ENCODE data around the gene SOCS4. TPM values are rescaled to one million over a fixed set of nuclear protein-coding genes. Genes with fewer than 3 reads are reported as not detected.
"Not testable (repeated sequence)": the region's sequence is repeated elsewhere in the genome, so short reads cannot be mapped to it uniquely, and the experiment has no call there.

SOCS4 gene
- polyA plus RNA-seq, 3 donors = 2.0 to 10.9 (median 5.9) TPM

DNA sequence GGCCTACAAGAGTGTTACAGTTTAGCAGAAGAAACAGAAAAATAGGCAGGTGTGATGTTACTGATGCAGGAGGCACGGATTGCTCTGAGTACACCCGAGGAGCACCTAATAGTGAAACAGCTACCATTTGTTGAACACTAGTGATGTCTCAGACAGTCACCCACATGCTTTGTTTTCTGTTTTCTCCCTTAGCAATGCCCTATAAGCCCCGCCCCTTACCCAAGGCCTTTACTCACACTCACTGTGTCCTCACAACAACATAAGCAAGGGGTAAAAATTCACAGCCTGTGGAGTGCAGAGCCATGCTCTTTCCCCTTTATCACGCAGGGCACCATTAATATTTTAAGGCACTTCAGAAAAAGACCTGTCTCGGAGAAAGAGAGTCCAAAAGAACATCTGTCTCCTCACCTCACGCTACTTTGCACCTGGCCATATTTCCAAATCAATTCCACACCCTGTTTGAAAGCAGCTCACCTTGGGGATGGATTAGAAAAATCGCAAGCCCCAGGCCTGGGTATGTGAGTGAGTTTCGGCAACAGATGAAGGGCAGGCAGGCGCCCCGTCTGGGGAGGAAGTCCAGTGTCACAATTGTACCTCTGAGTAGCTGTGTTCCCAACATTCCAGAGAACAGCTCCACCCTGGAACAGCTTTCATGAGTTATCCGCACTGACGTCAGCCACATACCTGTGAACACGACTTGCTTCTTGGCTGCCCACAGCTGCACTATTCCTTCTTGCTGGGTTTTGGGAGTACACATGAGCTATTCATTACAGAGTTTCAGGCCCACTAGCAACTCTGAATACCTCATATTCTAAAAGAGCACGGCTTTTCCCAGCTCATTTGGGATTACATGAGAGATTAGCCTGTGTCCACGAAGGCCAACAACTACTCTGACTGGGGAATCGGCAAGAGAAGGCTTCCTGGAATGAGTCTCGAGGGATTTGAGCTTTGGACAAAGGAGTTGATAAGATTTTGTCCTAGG lies 50.4 kb downstream of the SOCS4 start:
- WGBS, 3 donors = 64 to 83% (median 80%) methylated on average over 17 of the region's 17 CpGs
- H3K27ac ChIP-seq (ENCODE audit: low read depth, low read length) = no peak overlapping the region

DNA sequence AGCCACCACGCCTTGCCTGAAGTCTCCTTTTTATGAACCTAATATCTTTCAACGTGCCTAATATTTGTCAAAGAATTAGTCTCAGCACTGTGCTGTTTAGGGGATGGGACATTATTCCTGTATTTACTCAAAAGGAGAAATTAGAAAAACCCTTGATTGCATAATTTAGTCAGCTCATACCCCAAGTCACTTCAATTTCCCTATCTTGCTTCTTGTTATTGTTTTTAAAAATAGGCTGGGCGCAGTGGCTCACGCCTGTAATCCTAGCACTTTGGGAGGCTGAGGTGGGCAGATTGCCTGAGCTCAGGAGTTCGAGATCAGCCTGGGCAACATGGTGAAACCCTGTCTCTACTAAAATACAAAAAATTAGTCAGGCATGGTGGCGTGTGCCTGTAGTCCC lies 52.9 kb downstream of the SOCS4 start:
- WGBS, 3 donors = 75 to 88% (median 83%) methylated on average over 6 of the region's 6 CpGs
- not testable (repeated sequence) for H3K27ac ChIP-seq (ENCODE audit: low read depth, low read length)

GRCh38 chr14:55084401-55085059 lies 57.5 kb downstream of the SOCS4 start:
- H3K27ac ChIP-seq (ENCODE audit: low read depth, low read length) = no peak overlapping the region

GRCh38 chr14:55085060-55085660 lies 58.1 kb downstream of the SOCS4 start:
- no peak overlapping the region for H3K27ac ChIP-seq (ENCODE audit: low read depth, low read length)
- 17 to 87% (median 62%) methylated on average over 4 of the region's 4 CpGs for WGBS, 3 donors

DNA sequence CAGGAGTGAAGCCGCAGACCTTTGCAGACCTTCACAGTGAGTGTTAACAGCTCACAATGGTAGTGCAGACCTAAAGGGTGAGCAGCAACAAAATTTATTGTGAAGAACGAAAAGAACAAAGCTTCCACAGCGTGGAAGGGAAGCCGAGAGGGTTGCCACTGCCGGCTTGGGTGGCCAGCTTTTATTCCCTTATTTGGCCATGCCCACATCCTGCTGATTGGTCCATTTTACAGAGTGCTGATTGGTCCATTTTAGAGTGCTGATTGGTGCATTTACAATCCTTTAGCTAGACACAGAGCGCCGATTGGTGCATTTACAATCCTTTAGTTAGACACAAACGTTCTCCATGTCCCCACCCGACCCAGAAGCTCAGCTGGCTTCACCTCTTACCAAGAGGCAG lies 59.9 kb downstream of the SOCS4 start:
- WGBS, 3 donors = 86 to 93% (median 92%) methylated on average over 9 of the region's 9 CpGs
- no peak overlapping the region for H3K27ac ChIP-seq (ENCODE audit: low read depth, low read length)

DNA sequence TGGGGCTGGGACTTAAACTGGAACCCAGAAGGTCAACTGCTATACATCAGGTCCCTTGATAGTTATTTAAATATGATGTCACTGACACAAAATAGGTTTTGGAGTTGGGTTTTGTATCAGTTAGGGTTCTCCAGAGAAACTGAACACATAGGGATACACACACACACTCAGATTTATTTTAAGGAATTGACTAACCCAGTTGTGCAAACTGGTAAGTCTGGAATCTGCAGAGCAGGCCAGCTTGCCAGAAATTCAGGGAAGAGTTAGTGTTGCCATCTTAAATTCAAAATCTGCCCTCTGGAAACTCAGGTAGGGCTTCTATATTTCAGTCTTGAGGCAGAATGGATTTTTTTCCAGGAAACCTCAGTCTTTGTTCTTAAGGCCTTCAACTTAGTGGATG lies 61.3 kb downstream of the SOCS4 start:
- no peak overlapping the region for H3K27ac ChIP-seq (ENCODE audit: low read depth, low read length)

GRCh38 chr14:55092341-55092740 lies 65.3 kb downstream of the SOCS4 start:
- WGBS, 3 donors = 64 to 77% (median 71%) methylated on average over 4 of the region's 4 CpGs
- no peak overlapping the region for H3K27ac ChIP-seq (ENCODE audit: low read depth, low read length)

DNA sequence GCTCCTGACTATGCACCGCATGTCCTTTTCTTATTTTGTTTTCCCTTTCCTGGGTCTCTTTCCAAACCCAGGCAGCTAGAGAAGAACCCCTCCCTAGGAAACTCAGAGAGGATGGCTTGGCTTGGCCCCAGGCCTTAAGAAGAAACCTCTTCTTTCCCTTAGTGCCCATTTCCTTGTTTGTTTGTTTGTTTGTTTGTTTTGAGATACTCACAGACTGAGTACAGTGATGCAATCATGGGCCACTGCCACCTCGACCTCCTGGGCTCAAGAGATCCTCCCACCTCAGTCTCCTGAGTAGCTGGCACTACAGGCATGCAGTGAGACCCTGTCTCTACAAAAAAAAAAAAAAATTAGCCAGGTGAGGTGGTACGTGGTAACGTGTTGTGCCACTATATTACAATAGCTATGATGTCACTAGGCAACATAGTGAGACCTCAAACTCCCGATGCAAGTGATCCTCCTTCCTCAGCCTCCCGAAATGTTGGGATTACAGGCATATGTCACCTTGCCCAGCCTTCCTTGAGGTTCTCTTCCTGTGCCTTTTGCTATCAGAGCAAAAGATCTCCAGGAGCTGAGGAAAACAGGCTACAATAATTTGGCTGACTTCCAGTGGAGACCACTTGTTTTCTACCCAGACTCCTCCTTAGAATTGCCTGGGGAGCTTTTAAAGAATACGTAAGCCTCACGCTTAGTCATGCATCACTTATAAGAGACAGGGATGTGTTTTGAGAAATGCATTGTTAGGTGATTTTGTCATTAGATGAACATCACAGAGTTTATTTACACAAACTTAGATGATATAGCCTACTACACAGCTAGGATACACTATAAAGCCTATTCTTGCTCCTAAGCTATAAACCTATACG lies 67.5 kb downstream of the SOCS4 start:
- WGBS, 3 donors = 68 to 80% (median 74%) methylated on average over 9 of the region's 9 CpGs

DNA sequence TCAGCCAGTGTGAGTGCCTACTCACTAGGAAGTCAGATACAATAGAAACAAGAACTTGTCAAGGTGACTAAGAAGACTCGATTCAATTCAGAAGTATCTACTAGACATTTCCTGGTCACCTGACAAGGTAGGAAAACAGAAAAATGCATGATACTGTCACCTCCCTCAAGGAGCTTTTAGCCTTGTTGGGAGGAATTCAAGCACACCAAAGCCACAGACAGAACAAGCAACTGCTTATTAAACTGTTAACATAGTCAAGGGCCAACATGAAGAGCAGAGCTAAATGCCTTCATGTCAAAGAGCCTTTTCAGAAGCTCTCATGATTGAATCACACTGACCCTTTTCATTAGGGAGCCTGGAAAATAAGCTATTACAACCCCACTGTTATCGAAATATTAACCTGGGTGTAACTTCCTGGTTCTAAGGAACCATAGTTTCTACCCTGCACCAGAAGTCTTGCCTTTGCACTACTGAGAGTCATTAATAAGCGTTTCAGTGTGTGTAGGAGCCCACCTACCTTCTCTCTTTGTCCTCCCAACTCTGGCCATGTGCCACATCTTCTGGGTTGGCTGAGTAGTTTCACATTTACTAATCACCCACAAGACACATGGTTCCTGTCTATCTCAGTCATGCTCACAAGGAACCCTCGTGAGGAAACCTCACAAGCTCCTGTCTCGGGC lies 71.0 kb downstream of the SOCS4 start:
- no peak overlapping the region for H3K27ac ChIP-seq (ENCODE audit: low read depth, low read length)
- 47 to 69% (median 54%) methylated on average over 5 of the region's 5 CpGs for WGBS, 3 donors

More for the DNA sequence above, 67.5 kb downstream of the SOCS4 start:
- H3K27ac ChIP-seq (ENCODE audit: low read depth, low read length) = no peak overlapping the region

DNA sequence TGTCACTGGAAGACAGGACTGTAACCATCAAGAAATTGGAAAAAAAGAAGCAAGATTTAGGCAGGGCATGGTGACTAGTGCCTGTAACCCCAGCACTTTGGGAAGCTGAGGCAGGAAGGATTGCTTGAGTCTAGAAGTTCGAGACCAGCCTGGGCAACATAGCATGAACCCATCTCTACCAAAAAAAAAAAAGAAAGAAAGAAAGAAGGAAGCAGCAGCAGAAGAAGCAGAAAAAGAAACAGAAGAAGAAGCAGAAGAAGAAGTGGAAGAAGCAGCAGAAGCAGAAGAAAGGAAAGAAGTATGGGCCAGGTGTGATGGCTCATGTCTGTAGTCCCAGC lies 71.5 kb downstream of the SOCS4 start:
- no peak overlapping the region for H3K27ac ChIP-seq (ENCODE audit: low read depth, low read length)
- WGBS, 3 donors = 69 to 95% (median 88%) methylated on average over 1 of the region's 1 CpG

Other genes with a start within 250 kb of the SOCS4 start
- gene GCH1, start 124.4 kb upstream of the SOCS4 start, polyA plus RNA-seq = 10 to 100 TPM in 1 of 3 donors, 1 to 10 TPM in 2; 3.6 to 19.6 (median 9.6) TPM
- under 1 TPM; 0.49 to 0.90 (median 0.59) TPM for gene WDHD1, start 137 bp upstream of the SOCS4 start, polyA plus RNA-seq
- 10 to 100 TPM; 19.5 to 53.3 (median 36.7) TPM for gene MAPK1IP1L, start 24.4 kb downstream of the SOCS4 start, polyA plus RNA-seq
- 100 to 1,000 TPM in 2 of 3 donors, 10 to 100 TPM in 1; 53.5 to 565 (median 547) TPM for gene LGALS3, start 102.0 kb downstream of the SOCS4 start, polyA plus RNA-seq
- under 1 TPM in 2 of 3 donors, not detected in 1; 0.10 to 0.12 TPM for gene DLGAP5, start 164.3 kb downstream of the SOCS4 start, polyA plus RNA-seq
- 1 to 10 TPM; 4.9 to 7.8 (median 6.6) TPM for gene FBXO34, start 244.2 kb downstream of the SOCS4 start, polyA plus RNA-seq

All from adipose tissue (tissue), 3 donors.